HUES48 (cell line): ENCODE results near the gene KRTAP10-2.

Source experiments
- H3K27ac ChIP-seq: one replicate; pipeline ENCODE4 v1.7.0; 2013; ENCODE audit warnings: low read depth, low read length, inconsistent platforms
- H3K27me3 ChIP-seq: 2 replicates; pipeline ENCODE4 v1.6.1; 2013; ENCODE audit warnings: mild to moderate bottlenecking, low read length; ENCODE audit not compliant: control insufficient read depth, insufficient read depth
- H3K36me3 ChIP-seq: 2 replicates; pipeline ENCODE4 v1.6.1; 2013; ENCODE audit warnings: low read length; ENCODE audit not compliant: control insufficient read depth, insufficient read depth
- H3K4me1 ChIP-seq: 2 replicates; pipeline ENCODE4 v1.6.1; 2013; ENCODE audit warnings: mild to moderate bottlenecking, low read length; ENCODE audit not compliant: control insufficient read depth, insufficient read depth
- H3K4me3 ChIP-seq: 2 replicates; pipeline ENCODE4 v1.5.1; 2013; ENCODE audit warnings: mild to moderate bottlenecking, low read depth, low read length
- H3K9ac ChIP-seq: 2 replicates; pipeline ENCODE4 v1.6.1; 2013; ENCODE audit warnings: mild to moderate bottlenecking, low read depth, low read length, moderate library complexity
- H3K9me3 ChIP-seq: 2 replicates; pipeline ENCODE4 v1.6.1; 2013; ENCODE audit warnings: low read length; ENCODE audit not compliant: control insufficient read depth, insufficient read depth

Gene KRTAP10-2

GRCh38 chr21:44527983-44528633, 23.2 kb downstream of the KRTAP10-2 start:
- Histone ChIP-seq H3K27me3 (no peaks in the 10 kb centered on the region), H3K9me3 (no peaks in the 10 kb centered on the region), H3K36me3 (no peaks in the 10 kb centered on the region), H3K4me1 (no peaks in the 10 kb centered on the region), H3K27ac (no peak overlapping the region), H3K9ac (no peak overlapping the region), H3K4me3 (no peak overlapping the region)

DNA sequence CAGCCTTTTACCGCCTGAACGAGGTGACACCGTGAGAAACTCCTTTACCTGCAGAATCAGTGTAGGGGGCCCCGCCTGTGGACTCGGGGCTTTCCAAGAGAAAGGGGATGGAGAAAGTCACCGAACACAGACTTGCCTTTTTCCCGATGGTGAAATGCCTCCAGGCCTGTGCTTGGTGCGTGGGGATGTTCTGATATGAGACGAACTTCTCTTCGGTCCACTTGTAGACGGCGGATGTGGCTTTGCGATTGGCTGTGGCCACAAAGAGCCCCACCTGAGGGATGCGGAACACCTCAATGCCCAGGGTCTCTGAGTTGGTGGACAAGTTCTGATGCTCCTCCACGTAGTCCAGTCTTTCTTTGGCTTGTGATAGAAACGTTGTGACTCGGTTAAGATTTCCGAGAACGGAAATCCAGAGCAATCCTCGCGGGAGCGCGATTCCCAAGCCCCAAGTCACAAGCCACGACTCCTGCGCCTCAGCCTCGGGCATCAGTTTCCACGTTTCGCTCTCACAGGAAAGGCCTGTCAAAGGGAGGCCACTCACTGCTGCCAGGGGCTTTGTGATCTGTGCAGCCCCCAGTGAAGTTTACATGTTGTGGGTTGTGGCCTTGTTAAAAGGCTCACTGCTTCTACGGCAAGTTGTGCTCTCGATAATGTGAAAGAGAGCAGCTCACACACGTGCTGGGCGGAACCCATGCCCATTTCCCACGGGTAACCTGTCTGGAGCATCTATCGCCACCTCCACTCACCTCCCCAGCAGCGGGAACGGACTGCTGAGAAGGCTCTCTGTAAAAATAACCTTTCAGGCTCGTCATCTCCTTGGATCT, 23.9 kb downstream of the KRTAP10-2 start:
- no peaks in the 10 kb centered on the region for H3K36me3 ChIP-seq
- H3K9me3 ChIP-seq = no peaks in the 10 kb centered on the region
- no peak overlapping the region for H3K9ac ChIP-seq
- H3K27me3 ChIP-seq = no peaks in the 10 kb centered on the region
- H3K4me3 ChIP-seq = no peak overlapping the region
- H3K4me1 ChIP-seq = no peaks in the 10 kb centered on the region
- H3K27ac ChIP-seq = no peak overlapping the region

DNA sequence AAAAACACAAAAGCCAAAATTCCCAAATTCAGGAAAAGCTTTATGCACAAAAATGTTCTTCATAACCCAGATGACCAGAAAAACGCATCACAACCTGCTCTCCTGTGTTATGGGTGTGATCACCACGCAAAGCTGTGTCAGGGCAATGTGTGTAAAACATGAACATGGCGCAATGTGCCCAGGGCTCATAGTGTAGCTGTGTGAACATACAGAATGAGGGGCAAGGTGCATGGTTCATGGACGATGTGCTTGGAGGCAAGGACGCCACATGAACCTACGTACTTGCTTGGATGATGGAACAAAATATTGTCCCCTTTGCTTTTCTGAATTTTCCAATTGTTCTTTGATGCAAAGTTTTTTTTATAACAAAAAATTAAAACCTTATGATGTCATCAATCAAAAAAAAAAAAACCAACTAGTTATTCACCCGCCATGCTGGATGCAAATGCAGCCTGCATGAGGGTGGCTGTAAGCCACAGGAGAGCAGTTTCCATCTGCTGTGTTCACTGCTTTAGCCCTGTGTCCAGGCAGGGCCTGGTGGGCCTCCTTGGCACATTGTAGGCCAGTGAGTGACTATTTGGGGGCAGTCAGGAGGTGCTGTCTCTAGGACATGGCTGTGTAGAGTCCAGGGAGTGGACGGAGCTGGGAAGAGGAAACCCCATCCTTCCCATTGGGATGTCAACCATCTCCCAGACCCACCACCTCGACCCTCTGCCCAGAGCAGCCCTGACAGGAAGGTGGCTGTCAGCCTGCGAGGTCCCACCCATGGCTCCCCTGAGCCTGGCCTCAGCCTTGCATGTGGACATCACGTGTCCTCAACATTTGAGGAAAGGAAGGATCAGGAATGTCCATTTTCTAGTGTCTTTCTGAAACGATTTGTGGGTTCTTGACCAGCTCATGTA, 25.0 kb downstream of the KRTAP10-2 start:
- Histone ChIP-seq H3K27me3 (no peaks in the 10 kb centered on the region), H3K36me3 (no peaks in the 10 kb centered on the region), H3K27ac (no peak overlapping the region), H3K9ac (no peak overlapping the region), H3K9me3 (no peaks in the 10 kb centered on the region), H3K4me1 (no peaks in the 10 kb centered on the region), H3K4me3 (no peak overlapping the region)

GRCh38 chr21:44525391-44526095, 25.8 kb downstream of the KRTAP10-2 start:
- no peak overlapping the region for H3K4me3 ChIP-seq
- no peaks in the 10 kb centered on the region for H3K36me3 ChIP-seq
- H3K9me3 ChIP-seq = no peaks in the 10 kb centered on the region
- H3K9ac ChIP-seq = no peak overlapping the region
- no peaks in the 10 kb centered on the region for H3K4me1 ChIP-seq
- no peak overlapping the region for H3K27ac ChIP-seq
- H3K27me3 ChIP-seq = no peaks in the 10 kb centered on the region

DNA sequence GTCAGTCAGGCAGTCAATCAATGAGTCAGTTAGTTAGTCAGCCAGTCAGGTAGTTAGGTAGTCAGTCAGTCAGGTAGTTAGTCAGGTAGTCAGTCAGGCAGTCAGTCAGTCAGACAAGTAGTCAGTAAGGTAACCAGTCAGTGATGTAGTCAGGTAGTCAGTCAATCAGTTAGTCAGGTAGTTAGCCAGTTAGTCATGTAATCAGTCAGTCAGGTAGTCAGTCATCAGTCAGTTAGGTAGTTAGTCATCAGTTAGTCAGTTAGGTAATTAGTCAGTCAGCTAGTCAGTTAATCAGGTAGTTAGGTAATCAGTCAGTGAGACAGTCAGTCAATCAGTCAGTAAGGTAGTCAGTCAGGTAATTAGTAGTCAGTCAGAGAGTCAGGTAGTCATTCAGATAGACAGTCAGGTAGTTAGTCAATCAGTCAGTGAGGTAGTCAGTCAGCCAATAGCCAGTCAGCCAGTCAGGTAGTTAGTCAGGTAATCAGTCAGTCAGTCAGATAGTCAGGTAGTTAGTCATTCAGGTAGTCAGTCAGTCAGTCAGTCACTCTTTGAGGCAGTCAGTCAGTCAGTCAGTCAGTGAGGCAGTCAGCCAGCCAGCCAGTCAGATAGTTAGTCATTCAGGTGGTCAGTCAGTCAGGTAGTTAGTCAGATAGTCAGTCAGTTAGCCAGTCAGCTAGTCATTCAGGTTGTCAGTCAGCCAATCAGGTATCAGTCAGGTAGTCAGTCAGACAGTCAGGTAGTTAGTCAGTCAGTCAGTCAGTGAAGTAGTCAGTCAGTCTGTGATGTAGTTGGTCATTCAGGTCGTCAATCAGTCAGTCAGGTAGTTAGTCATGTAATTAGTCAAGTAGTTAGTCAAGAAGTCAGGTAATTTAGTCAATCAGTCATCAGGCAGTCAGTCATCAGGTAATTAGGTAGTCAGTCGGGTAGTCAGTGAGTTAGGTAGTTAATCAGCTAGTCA, 26.6 kb downstream of the KRTAP10-2 start:
- Histone ChIP-seq H3K9ac (no peak overlapping the region), H3K36me3 (no peaks in the 10 kb centered on the region), H3K4me1 (no peaks in the 10 kb centered on the region), H3K9me3 (no peaks in the 10 kb centered on the region), H3K27ac (no peak overlapping the region), H3K27me3 (no peaks in the 10 kb centered on the region), H3K4me3 (no peak overlapping the region)

GRCh38 chr21:44523567-44524413, 27.5 kb downstream of the KRTAP10-2 start:
- Histone ChIP-seq H3K27me3 (no peaks in the 10 kb centered on the region), H3K27ac (no peak overlapping the region), H3K36me3 (no peaks in the 10 kb centered on the region), H3K4me3 (no peak overlapping the region), H3K4me1 (no peaks in the 10 kb centered on the region), H3K9ac (no peak overlapping the region), H3K9me3 (no peaks in the 10 kb centered on the region)

DNA sequence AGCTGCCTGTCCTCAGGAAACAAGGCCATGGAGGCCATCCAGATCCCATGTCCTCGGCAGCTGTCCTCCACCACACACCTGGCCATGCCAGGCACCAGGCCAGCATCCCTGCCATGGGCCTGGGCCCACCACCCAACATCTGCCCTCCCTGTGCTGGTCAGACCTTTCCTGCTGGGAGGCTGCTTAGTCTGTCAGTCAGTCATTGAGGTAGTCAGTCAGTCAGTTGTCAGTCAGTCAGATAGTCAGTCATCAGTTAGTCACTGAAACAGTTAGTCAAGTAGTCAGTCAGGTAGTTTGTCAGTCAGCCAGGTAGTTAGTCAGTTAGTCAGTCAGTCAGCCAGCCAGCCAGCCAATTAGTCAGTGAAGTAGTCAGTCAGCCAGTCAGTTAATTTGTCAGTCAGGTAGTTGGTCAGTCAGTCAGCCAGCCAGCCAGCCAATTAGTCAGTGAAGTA, 28.5 kb downstream of the KRTAP10-2 start:
- Histone ChIP-seq H3K4me3 (no peak overlapping the region), H3K9me3 (no peaks in the 10 kb centered on the region), H3K9ac (no peak overlapping the region), H3K27ac (no peak overlapping the region), H3K4me1 (no peaks in the 10 kb centered on the region), H3K27me3 (no peaks in the 10 kb centered on the region), H3K36me3 (no peaks in the 10 kb centered on the region)

- Histone ChIP-seq H3K27ac (no peak overlapping the region), H3K4me1 (no peaks in the 10 kb centered on the region), H3K4me3 (no peak overlapping the region), H3K9me3 (no peaks in the 10 kb centered on the region), H3K27me3 (no peaks in the 10 kb centered on the region), H3K36me3 (no peaks in the 10 kb centered on the region), H3K9ac (no peak overlapping the region; the same call in 1 of the 2 replicates)
Observed at GRCh38 chr21:44521928-44522752, 29.2 kb downstream of the KRTAP10-2 start.
